ENCODE measurements around the gene PIGW. TPM values are rescaled to one million over a fixed set of nuclear protein-coding genes. Genes with fewer than 3 reads are reported as not detected.

Gene PIGW
- total and polyA plus RNA-seq, 9 of the 15 experiments (the other 6 are each of a cell fraction or from before 2014, with no cell fraction given), result 9.5 to 33.9 (median 21.2) TPM

DNA sequence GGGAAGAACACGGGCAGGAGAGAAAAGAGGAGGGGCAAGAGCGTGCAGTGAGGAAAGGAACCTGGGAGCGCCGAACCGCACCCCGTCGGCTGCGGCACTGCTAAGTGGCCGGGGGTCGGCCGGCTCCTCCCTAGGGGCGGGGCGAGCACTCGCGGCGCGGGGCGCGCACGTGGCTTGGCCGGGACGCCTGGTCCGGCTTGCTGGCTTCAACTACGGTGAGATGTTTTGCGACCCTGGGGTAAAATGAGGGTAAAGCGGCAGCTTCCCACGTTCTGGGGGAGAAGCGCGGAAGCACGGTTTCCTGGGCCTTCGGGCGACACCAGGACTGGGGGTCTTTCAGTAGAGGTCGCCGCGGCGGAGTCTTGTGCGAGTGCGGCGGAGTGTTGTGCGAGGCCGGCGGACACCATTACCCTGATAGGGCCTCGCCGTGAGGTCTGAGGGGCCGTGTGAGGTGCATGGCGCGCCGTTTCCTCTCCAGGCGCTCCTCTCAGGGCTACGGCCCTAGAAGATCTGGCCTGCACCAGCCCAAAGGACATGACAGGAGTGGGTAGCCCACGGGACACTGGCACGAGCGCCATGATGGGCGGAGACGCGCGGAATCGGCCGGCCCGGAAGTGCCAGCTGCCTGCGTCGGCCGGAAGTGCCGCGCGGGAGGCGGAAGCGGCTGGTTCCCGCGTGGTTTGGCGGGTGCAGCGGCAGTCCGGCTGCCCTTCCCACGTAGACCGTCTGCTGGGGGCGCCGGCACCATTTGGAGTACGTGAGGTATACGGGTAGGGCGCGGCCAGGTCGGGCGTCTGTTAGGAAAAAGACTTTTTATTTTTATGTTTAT lies at the start of gene PIGW, which contains the start of gene MYO19 (continued):
- TF ChIP-seq, protein P1, sequence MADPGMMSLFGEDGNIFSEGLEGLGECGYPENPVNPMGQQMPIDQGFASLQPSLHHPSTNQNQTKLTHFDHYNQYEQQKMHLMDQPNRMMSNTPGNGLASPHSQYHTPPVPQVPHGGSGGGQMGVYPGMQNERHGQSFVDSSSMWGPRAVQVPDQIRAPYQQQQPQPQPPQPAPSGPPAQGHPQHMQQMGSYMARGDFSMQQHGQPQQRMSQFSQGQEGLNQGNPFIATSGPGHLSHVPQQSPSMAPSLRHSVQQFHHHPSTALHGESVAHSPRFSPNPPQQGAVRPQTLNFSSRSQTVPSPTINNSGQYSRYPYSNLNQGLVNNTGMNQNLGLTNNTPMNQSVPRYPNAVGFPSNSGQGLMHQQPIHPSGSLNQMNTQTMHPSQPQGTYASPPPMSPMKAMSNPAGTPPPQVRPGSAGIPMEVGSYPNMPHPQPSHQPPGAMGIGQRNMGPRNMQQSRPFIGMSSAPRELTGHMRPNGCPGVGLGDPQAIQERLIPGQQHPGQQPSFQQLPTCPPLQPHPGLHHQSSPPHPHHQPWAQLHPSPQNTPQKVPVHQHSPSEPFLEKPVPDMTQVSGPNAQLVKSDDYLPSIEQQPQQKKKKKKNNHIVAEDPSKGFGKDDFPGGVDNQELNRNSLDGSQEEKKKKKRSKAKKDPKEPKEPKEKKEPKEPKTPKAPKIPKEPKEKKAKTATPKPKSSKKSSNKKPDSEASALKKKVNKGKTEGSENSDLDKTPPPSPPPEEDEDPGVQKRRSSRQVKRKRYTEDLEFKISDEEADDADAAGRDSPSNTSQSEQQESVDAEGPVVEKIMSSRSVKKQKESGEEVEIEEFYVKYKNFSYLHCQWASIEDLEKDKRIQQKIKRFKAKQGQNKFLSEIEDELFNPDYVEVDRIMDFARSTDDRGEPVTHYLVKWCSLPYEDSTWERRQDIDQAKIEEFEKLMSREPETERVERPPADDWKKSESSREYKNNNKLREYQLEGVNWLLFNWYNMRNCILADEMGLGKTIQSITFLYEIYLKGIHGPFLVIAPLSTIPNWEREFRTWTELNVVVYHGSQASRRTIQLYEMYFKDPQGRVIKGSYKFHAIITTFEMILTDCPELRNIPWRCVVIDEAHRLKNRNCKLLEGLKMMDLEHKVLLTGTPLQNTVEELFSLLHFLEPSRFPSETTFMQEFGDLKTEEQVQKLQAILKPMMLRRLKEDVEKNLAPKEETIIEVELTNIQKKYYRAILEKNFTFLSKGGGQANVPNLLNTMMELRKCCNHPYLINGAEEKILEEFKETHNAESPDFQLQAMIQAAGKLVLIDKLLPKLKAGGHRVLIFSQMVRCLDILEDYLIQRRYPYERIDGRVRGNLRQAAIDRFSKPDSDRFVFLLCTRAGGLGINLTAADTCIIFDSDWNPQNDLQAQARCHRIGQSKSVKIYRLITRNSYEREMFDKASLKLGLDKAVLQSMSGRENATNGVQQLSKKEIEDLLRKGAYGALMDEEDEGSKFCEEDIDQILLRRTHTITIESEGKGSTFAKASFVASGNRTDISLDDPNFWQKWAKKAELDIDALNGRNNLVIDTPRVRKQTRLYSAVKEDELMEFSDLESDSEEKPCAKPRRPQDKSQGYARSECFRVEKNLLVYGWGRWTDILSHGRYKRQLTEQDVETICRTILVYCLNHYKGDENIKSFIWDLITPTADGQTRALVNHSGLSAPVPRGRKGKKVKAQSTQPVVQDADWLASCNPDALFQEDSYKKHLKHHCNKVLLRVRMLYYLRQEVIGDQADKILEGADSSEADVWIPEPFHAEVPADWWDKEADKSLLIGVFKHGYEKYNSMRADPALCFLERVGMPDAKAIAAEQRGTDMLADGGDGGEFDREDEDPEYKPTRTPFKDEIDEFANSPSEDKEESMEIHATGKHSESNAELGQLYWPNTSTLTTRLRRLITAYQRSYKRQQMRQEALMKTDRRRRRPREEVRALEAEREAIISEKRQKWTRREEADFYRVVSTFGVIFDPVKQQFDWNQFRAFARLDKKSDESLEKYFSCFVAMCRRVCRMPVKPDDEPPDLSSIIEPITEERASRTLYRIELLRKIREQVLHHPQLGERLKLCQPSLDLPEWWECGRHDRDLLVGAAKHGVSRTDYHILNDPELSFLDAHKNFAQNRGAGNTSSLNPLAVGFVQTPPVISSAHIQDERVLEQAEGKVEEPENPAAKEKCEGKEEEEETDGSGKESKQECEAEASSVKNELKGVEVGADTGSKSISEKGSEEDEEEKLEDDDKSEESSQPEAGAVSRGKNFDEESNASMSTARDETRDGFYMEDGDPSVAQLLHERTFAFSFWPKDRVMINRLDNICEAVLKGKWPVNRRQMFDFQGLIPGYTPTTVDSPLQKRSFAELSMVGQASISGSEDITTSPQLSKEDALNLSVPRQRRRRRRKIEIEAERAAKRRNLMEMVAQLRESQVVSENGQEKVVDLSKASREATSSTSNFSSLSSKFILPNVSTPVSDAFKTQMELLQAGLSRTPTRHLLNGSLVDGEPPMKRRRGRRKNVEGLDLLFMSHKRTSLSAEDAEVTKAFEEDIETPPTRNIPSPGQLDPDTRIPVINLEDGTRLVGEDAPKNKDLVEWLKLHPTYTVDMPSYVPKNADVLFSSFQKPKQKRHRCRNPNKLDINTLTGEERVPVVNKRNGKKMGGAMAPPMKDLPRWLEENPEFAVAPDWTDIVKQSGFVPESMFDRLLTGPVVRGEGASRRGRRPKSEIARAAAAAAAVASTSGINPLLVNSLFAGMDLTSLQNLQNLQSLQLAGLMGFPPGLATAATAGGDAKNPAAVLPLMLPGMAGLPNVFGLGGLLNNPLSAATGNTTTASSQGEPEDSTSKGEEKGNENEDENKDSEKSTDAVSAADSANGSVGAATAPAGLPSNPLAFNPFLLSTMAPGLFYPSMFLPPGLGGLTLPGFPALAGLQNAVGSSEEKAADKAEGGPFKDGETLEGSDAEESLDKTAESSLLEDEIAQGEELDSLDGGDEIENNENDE (IDR thresholded peaks at IDR 0.05; ENCODE audit: low read depth, low read length), result no peak
- peak; percentile 95 for TF ChIP-seq GTF2E2 (tag; IDR thresholded peaks at IDR 0.05)
- no peak for TF ChIP-seq MCM7 (IDR thresholded peaks at IDR 0.05)
- TF ChIP-seq FUS (optimal IDR thresholded peaks at IDR 0.05; ENCODE audit: low read depth, low read length), result peak; percentile 42
- no peak for TF ChIP-seq SMARCC2 (IDR thresholded peaks at IDR 0.05; ENCODE audit: low read depth)
- TF ChIP-seq SAFB2 (IDR thresholded peaks at IDR 0.05; ENCODE audit: borderline replicate concordance, low read depth, low read length, severe bottlenecking), result no peak
- no peak; a peak in 1 of 4 replicates for TF ChIP-seq TBL1XR1 (IDR thresholded peaks at IDR 0.05; ENCODE audit: low read length in 2 of 2)
- TF ChIP-seq ZNF324 (CRISPR knock-in tag; IDR thresholded peaks at IDR 0.05), result no peak; the same call in 1 of the 2 replicates
- no peak; the same call in 1 of the 2 replicates for TF ChIP-seq LCOR (CRISPR knock-in tag; IDR thresholded peaks at IDR 0.05)
- no peak for TF ChIP-seq STAT5A (IDR thresholded peaks at IDR 0.05; ENCODE audit: borderline replicate concordance, low read length)
- no peak for TF ChIP-seq RUNX1 (IDR thresholded peaks at IDR 0.05; ENCODE audit: low read depth)
- no peak for TF ChIP-seq CCAR2 (IDR thresholded peaks at IDR 0.05; ENCODE audit: low read depth, low read length)
- TF ChIP-seq, protein P2, sequence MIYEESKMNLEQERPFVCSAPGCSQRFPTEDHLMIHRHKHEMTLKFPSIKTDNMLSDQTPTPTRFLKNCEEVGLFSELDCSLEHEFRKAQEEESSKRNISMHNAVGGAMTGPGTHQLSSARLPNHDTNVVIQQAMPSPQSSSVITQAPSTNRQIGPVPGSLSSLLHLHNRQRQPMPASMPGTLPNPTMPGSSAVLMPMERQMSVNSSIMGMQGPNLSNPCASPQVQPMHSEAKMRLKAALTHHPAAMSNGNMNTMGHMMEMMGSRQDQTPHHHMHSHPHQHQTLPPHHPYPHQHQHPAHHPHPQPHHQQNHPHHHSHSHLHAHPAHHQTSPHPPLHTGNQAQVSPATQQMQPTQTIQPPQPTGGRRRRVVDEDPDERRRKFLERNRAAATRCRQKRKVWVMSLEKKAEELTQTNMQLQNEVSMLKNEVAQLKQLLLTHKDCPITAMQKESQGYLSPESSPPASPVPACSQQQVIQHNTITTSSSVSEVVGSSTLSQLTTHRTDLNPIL (CRISPR knock-in tag; IDR thresholded peaks at IDR 0.05), result no peak
- no peak for TF ChIP-seq NCOA2 (IDR thresholded peaks at IDR 0.05; ENCODE audit: partially characterized antibody in 2 of 2)
- 0 out of 2 replicates have a peak, but pooled peaks have one; percentile 17 for TF ChIP-seq JUNB (CRISPR knock-in tag; conservative IDR thresholded peaks at IDR 0.05)
- TF ChIP-seq MTA3 (IDR thresholded peaks at IDR 0.05; ENCODE audit: borderline replicate concordance), result peak; percentile 89
